Measurements from ENCODE around the gene GNPDA2. TPM values are rescaled to one million over a fixed set of nuclear protein-coding genes. Genes with fewer than 3 reads are reported as not detected.

Gene GNPDA2
- total RNA-seq, 1 donor from 2014 or later, result 24.6 TPM

DNA sequence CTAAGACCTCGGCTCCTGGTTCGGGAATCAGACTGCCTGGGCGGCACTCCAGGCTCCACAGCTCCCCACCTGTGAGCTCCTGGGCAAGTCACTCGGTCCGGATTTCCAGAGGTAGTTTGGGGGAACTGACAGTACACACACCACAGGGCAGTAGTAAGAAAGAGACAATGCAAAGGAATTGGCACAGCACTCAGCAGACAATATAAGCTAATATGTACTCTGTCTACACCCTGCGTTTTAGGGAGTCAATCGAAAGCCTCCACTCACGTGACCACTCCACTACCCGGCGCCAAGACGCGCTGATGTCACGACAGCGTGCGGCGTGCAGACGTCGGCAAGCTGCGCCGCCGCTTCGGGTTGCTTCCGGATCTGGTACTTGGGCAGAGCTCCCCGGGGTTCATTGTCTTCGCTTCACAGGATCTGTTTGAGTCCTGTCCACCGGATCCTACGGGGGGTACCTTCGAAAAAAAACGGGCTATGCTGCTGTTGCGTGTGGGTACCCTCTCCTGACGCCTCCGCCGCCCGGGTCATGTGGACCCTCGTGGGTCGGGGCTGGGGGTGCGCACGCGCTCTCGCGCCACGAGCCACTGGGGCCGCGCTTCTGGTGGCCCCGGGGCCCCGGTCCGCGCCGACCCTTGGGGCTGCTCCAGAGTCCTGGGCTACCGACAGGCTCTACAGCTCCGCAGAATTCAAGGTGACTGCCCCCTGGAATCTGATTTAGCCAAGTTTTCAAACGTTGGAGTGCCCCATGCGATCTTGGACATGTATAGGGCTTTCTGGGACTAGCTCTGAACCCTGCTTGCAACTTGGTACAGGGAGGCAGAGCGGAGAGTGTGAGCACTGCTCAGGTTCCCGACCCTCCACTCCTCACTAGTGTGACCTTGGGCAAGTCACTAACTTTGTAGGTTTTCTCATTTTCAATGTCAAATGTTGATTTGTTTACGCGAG lies 48.0 kb downstream of the GNPDA2 start, which contains the start of gene GUF1:
Gene GUF1, plus strand, starts transcription at position 327 of the 948 bp plus-strand sequence. Its CDS starts 203 bp downstream, at position 530.
- peak; percentile 96 for DNase-seq

DNA sequence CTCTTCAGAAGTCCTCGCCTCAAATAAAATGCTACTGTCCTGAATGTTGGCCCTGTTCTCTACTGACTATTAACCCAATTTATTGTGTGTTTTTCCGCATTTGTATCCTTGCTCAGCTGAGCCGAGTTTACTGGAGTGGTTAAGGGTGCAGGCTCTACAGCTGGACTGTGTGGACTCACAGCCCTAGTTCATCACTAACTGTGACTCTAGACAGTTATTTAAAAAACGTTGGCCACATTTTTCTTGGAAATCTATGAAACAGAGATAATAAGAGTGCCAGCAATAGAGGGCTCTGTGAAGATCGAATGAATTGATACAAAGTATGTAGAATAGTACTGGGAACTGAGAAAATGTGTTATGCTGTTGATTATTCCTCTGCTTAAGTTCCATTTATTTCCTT lies 51.0 kb downstream of the GNPDA2 start:
- no peak for DNase-seq

DNA sequence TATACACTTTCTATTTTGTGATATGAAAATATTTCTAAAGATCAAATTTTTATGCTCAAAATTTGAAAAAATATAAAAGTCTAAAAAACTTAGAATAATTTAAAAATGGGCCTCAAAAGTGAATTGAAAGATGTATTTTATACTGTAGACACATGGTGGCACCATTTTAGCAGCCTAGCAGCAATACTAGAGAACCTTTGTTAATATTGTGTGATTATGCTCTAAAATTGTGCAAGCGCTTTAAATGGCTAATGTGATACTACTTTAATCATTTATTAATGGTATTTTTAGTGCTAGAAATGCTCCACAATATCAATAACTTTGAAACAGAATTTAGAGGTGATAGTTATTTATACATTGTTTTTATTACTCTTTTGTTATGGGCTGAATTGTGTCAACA lies 51.9 kb downstream of the GNPDA2 start:
- no peak for DNase-seq

DNA sequence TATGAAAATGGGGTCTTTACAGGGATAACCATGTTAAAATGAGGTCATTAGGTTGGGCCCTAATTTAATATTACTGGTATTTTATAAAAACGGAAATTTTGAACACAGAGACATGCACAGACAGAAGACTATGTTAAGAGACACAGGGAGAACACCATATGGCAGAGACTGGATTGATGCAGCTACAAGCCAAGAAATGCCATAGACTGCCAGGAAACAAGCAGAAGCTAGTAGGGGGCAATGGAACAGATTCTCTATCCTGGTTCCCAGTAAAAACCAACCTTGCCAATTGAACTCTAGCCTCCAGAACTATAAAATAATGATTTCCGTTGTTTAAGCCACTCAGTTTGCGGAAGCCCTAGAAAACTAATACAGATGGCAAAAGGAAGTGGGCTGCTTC lies 54.7 kb downstream of the GNPDA2 start:
- DNase-seq, result no peak

DNA sequence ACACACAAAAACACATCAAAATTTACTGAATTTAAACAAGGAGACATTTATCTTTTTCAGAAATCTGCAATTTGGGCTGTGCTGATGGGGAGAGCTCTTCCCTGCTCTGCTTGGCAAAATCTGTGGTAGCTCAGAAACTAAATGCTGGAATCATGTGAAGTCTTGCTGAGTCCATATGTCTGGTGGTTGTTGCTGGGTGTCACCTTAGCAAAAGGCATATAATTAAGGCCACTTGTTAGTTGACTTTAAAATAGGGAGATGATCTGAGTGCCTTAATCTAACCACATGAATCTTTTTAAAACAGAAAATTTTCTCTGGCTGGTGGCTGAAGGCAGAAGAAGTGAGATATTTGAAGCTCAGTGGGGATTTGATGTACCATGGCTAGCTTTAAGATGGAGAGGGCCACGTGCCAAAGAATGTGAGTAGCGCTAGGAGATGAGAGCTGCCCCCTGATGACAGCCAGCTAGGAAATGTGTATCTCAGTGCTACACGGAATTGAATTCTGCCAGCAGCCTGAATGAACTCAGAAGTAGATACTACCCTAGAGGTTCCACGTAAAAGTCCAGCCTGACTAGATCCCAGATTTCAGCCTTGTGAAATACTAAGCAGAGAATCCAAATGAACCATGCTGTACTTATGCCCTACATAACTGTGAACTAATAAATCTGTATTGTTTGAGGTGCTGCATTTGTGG lies 55.7 kb downstream of the GNPDA2 start:
- peak; percentile 27 for DNase-seq

DNA sequence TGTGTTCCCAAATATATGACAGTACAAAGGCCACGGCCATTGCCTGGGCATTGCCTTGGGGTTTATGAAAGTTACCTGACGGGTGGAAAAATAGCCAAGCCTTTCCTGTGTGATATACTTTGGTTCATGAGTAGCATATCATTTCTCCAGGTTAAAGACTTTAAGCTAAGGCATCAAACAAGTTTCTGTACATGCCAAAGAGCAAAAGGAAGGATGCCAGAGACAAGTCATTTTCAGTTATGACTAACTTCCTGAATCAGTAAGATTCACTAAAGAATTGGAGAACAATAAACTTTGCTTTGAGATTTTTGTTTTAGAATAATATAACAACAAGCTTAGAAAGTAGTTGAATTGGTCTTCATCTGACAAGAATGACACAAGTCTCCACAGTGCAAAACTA lies 57.8 kb downstream of the GNPDA2 start:
- DNase-seq, result no peak

DNA sequence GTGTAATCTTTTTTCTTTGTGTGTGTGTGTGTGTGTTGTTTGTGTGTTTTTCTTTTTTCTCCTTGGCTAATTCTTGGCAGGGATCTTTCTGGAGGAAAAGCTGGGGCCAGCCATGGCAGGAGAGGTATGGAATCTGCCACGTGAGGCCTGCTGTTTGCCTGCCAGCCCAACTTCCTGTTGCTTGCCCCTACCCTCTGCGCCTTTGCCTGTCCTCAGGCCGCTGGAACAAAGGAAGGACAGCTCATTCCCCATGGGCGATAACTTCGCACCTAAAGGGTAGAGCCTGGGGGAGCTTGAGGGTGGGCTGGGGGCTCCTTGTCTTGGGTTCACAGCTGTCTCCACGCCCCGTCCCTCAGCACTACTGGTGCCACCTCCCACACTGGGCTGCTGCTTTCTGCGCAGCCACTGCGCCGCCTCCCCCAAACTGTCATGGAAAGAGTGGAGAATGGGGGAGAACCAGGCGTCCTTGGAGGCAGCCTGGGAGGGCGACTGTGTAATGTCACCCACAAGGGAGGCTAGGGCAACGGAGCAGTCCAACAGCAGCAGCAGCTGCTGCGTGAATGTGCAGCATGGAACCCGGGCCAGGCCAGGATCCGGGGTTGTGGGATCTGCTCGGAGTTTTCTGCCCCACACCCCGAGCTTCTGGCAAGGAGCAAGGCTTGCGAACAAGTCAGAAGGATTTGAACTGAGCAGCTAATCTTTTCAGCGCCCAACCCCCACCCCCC lies 62.7 kb downstream of the GNPDA2 start:
- DNase-seq, result no peak

DNA sequence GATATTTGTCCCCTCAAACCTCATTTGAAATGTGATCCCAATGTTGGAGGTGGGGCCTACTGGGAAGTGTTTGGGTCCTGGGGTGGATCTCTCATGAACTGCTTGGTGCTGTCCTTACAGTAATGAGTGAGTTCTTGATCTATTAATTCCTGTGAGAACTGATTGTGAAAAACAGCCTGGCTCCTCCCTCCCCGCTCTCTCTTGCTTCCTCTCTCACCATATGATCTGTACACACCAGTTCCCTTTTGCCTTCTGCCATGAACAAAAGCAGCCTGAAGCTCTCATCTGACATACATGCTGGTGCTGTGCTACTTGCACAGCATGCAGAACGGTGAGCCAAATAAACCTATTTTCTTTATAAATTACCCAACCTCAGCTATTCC lies 63.7 kb downstream of the GNPDA2 start:
- DNase-seq, result no peak

DNA sequence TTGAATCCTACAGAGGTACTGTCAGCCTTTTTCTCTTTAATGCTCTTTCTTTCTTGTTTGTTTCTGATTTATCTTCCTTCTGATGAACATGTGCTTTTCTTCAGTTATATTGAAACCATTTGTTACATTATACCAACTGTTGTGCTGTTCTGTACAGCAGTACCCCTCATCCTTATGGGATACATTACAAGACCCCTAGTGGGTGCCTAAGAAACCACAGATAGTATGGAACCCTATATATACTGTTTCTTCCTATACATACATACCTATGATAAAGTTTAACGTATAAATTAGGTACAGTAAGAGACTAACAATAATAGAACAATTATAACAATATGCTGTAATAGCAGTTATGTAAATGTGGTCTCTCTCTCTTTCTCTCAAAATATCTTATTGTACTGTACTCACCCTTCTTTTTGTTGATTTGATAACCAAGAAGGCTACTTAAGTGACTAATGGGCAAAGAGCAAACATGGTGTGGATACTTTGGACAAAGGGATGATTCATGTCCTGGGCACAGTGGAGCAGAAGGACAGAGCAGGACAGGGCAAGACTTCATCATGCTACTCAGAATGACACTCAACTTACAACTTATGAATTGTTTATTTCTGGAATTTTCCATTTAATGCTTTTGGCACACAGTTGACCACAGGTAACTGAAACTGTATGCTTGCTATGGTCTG lies 64.3 kb downstream of the GNPDA2 start:
- no peak for DNase-seq

DNA sequence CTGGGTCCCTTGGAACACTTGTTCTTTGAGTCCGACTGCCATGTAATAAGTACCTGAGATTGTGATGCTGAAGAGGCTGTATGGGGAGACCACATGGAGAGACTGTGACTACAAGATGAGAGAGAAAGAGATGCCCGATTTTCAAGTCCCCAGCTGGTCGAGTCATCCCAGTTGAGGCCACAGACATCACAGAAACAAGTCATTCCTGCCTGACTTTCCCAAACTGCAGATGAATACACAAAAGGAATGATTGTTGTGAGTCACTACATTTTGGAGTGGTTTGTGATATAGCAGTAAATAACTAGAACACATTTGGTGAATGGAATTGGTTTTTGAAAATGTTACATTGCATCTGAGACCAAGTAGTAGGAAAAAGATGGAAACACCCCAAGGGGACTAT lies 66.0 kb downstream of the GNPDA2 start:
- no peak for DNase-seq

DNA sequence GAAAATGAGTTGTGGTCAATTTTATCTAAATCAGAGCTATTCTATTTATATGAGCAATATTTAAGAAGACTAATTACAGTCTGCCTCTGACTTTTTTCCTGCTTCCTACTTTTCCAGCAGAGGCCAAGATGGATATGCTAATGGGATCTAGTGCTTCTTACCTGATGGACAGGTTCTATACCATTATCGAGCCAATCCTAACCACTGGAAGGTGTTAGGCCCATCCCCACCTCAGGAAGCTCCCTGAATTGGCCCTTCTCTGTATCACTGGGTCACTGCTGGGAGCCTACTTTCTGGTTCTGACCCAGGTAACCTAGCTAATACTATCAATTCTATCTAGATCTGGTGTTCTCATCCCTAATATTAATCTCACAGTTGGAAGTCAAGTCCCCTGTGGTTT lies 74.4 kb downstream of the GNPDA2 start:
- no peak for DNase-seq

Other genes starting within 250 kb of the GNPDA2 start
- gene YIPF7, start 74.9 kb downstream of the GNPDA2 start, total RNA-seq, result 4.8 TPM
- 39.2 TPM for gene GUF1, start 48.1 kb downstream of the GNPDA2 start, total RNA-seq

All from tongue (tissue), 2 donors.